ENCODE measurements around the gene MBNL1. TPM values are rescaled to one million over a fixed set of nuclear protein-coding genes. Genes with fewer than 3 reads are reported as not detected.

Gene MBNL1
- polyA plus RNA-seq, 1 donor from 2014 or later, result 12.7 TPM

DNA sequence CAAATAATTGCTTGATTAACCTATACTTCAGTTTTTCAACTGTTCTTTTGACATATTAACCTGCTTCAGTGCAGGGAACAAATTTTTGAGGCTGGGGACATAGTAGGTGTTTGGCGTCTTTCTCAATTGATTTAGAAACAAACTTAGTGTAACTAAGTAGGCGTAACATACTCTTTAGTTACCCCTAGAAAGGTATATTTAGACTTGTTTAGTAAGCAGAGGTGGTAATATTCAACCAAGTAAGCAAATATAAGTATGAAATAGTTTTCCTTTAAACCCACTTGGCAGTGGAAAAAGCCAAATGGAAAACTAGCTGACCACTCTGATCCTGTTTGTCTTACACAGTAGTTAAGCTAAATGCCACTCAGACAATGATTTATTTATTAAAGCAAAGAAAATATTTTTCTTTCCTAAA lies 113.2 kb downstream of the MBNL1 start:
- no peaks in the 10 kb centered on the region for H3K27me3 ChIP-seq (ENCODE audit: insufficient read depth, low read depth, low read length)
- no peaks in the 10 kb centered on the region for H3F3A ChIP-seq (ENCODE audit: insufficient read depth, low read length, poor library complexity, severe bottlenecking)
- no peak overlapping the region for H3K27ac ChIP-seq (ENCODE audit: low read length)
- H3K9me2 ChIP-seq (ENCODE audit: insufficient read depth, low read length), result no peaks in the 10 kb centered on the region
- no peak overlapping the region for H3K9ac ChIP-seq (ENCODE audit: low read length)
- no peak overlapping the region for H3K4me2 ChIP-seq (ENCODE audit: low read length)
- H3K36me3 ChIP-seq (ENCODE audit: insufficient read depth, low read length), result no peaks in the 10 kb centered on the region
- H3K4me3 ChIP-seq (ENCODE audit: low read length), result no peak overlapping the region
- no peaks in the 10 kb centered on the region for H4K20me1 ChIP-seq (ENCODE audit: insufficient read depth)
- H3K9me3 ChIP-seq (ENCODE audit: low read length), result no peaks in the 10 kb centered on the region
- peaks cover 20% of the 10 kb centered on the region for H3K79me2 ChIP-seq (replicated peaks; ENCODE audit: insufficient read depth, low read length)
- H2AFZ ChIP-seq (ENCODE audit: low read depth, low read length), result no peak overlapping the region
- TF ChIP-seq EZH2 (IDR thresholded peaks at IDR 0.05; ENCODE audit: borderline replicate concordance, insufficient read depth, low read length, poor library complexity, severe bottlenecking) (no peak), EP300 (conservative IDR thresholded peaks at IDR 0.05; ENCODE audit: poor library complexity, severe bottlenecking) (no peak), MXI1 (conservative IDR thresholded peaks at IDR 0.05; ENCODE audit: poor library complexity, severe bottlenecking) (no peak), RAD21 (conservative IDR thresholded peaks at IDR 0.05) (no peak), SMC3 (conservative IDR thresholded peaks at IDR 0.05; ENCODE audit: poor library complexity) (no peak), POLR2AphosphoS5 (IDR thresholded peaks at IDR 0.05) (no peak), TAF1 (IDR thresholded peaks at IDR 0.05; ENCODE audit: low read depth) (no peak)
- TF ChIP-seq, protein P1, sequence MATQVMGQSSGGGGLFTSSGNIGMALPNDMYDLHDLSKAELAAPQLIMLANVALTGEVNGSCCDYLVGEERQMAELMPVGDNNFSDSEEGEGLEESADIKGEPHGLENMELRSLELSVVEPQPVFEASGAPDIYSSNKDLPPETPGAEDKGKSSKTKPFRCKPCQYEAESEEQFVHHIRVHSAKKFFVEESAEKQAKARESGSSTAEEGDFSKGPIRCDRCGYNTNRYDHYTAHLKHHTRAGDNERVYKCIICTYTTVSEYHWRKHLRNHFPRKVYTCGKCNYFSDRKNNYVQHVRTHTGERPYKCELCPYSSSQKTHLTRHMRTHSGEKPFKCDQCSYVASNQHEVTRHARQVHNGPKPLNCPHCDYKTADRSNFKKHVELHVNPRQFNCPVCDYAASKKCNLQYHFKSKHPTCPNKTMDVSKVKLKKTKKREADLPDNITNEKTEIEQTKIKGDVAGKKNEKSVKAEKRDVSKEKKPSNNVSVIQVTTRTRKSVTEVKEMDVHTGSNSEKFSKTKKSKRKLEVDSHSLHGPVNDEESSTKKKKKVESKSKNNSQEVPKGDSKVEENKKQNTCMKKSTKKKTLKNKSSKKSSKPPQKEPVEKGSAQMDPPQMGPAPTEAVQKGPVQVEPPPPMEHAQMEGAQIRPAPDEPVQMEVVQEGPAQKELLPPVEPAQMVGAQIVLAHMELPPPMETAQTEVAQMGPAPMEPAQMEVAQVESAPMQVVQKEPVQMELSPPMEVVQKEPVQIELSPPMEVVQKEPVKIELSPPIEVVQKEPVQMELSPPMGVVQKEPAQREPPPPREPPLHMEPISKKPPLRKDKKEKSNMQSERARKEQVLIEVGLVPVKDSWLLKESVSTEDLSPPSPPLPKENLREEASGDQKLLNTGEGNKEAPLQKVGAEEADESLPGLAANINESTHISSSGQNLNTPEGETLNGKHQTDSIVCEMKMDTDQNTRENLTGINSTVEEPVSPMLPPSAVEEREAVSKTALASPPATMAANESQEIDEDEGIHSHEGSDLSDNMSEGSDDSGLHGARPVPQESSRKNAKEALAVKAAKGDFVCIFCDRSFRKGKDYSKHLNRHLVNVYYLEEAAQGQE (IDR thresholded peaks at IDR 0.05; ENCODE audit: borderline replicate concordance), result no peak
- TF ChIP-seq, protein P2, sequence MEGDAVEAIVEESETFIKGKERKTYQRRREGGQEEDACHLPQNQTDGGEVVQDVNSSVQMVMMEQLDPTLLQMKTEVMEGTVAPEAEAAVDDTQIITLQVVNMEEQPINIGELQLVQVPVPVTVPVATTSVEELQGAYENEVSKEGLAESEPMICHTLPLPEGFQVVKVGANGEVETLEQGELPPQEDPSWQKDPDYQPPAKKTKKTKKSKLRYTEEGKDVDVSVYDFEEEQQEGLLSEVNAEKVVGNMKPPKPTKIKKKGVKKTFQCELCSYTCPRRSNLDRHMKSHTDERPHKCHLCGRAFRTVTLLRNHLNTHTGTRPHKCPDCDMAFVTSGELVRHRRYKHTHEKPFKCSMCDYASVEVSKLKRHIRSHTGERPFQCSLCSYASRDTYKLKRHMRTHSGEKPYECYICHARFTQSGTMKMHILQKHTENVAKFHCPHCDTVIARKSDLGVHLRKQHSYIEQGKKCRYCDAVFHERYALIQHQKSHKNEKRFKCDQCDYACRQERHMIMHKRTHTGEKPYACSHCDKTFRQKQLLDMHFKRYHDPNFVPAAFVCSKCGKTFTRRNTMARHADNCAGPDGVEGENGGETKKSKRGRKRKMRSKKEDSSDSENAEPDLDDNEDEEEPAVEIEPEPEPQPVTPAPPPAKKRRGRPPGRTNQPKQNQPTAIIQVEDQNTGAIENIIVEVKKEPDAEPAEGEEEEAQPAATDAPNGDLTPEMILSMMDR (IDR thresholded peaks at IDR 0.05; ENCODE audit: poor library complexity, severe bottlenecking), result no peak

DNA sequence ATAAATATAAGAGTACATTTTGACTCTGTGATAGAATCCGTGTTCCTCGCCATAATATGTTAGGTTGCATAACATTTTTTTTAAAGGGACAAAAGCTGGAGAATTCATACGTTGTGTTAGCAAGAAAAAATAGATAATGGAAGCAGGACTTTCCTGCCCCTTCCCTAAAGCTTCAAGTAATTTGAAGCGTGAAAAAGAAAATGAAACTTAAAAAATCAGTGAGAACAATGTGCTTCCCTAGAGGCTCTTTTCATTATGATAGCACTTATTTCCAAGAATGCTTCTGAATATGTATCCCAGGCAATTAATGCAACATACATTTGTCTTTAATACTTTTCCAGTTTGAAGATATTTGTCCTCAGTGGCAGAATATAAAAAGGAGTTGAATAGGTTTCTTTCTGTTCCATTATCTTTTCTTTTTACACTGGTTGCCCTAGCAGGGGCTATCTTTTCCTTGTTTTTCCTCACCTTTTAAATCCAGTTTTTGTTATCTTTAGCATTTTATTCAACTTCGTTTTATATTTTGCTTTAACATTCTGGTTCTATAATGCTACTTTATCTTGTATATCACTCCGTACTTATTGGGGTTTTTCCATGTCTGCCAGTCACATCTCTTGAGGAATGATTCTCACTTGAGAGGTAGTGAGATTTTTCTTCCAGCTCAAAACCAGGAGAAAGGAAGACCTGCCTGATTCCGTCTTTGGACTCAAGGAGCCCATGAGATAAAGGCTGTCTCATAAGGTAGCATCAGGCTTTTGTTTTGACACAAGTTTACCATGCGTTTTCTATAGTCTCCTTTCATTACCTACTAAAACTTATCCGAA lies 113.8 kb downstream of the MBNL1 start:
- H3K27ac ChIP-seq (ENCODE audit: low read length), result no peak overlapping the region

More for the DNA sequence above, 113.8 kb downstream of the MBNL1 start:
- no peak overlapping the region for H3K9ac ChIP-seq (ENCODE audit: low read length)
- H2AFZ ChIP-seq (ENCODE audit: low read depth, low read length), result no peak overlapping the region
- no peak for TF ChIP-seq EZH2 (IDR thresholded peaks at IDR 0.05; ENCODE audit: borderline replicate concordance, insufficient read depth, low read length, poor library complexity, severe bottlenecking)
- no peak for TF ChIP-seq SMC3 (conservative IDR thresholded peaks at IDR 0.05; ENCODE audit: poor library complexity)
- no peak for TF ChIP-seq POLR2AphosphoS5 (IDR thresholded peaks at IDR 0.05)
- TF ChIP-seq, protein P2 (IDR thresholded peaks at IDR 0.05; ENCODE audit: poor library complexity, severe bottlenecking), result no peak
- no peak for TF ChIP-seq TAF1 (IDR thresholded peaks at IDR 0.05; ENCODE audit: low read depth)
- TF ChIP-seq RAD21 (conservative IDR thresholded peaks at IDR 0.05), result no peak
- TF ChIP-seq, protein P1 (IDR thresholded peaks at IDR 0.05; ENCODE audit: borderline replicate concordance), result no peak
- no peak for TF ChIP-seq MXI1 (conservative IDR thresholded peaks at IDR 0.05; ENCODE audit: poor library complexity, severe bottlenecking)
- TF ChIP-seq EP300 (conservative IDR thresholded peaks at IDR 0.05; ENCODE audit: poor library complexity, severe bottlenecking), result no peak
- H3K36me3 ChIP-seq (ENCODE audit: insufficient read depth, low read length), result no peaks in the 10 kb centered on the region
- no peaks in the 10 kb centered on the region for H3K9me3 ChIP-seq (ENCODE audit: low read length)
- H3K27me3 ChIP-seq (ENCODE audit: insufficient read depth, low read depth, low read length), result no peaks in the 10 kb centered on the region
- H3K9me2 ChIP-seq (ENCODE audit: insufficient read depth, low read length), result no peaks in the 10 kb centered on the region
- no peak overlapping the region for H3K4me2 ChIP-seq (ENCODE audit: low read length)
- H3K79me2 ChIP-seq (replicated peaks; ENCODE audit: insufficient read depth, low read length), result peaks cover 16% of the 10 kb centered on the region
- H3K4me3 ChIP-seq (ENCODE audit: low read length), result no peak overlapping the region
- H4K20me1 ChIP-seq (ENCODE audit: insufficient read depth), result no peaks in the 10 kb centered on the region
- H3F3A ChIP-seq (ENCODE audit: insufficient read depth, low read length, poor library complexity, severe bottlenecking), result no peaks in the 10 kb centered on the region

Data from neural cell (in vitro differentiated cells).